ENCODE results near the gene GPR158. TPM values are rescaled to one million over a fixed set of nuclear protein-coding genes. Genes with fewer than 3 reads are reported as not detected.

The GPR158 gene
- total and polyA plus RNA-seq, 9 of the 15 experiments (the other 6 are each of a cell fraction or from before 2014, with no cell fraction given), result 4.0 to 7.6 (median 5.0) TPM

- Histone ChIP-seq H3K9me3 (replicated peaks; ENCODE audit: control insufficient read depth, insufficient read depth, low read depth, low read length) (no peaks in the 10 kb centered on the region), H3K27me3 (ENCODE audit: control insufficient read depth in 2 of 2, insufficient read depth in 2 of 2, low read length in 2 of 2) (peaks cover 0 to 8% of the 10 kb centered on the region in 2 experiments; a peak in 1 of 5 replicates), H3K27ac (ENCODE audit: extremely low read depth, low read depth, low read length) (no peak overlapping the region), H3K4me1 (replicated peaks in 1 of 2; ENCODE audit: control insufficient read depth in 2 of 2, insufficient read depth in 2 of 2, low read length in 2 of 2) (no peaks in the 10 kb centered on the region), H3K9me1 (ENCODE audit: control insufficient read depth, insufficient read depth, low read length) (no peaks in the 10 kb centered on the region), H4K20me1 (replicated peaks; ENCODE audit: control insufficient read depth, insufficient read depth, low read length) (no peaks in the 10 kb centered on the region), H3K79me2 (ENCODE audit: control insufficient read depth, insufficient read depth, low read length) (no peaks in the 10 kb centered on the region), H3K9ac (ENCODE audit: insufficient read depth in 1 of 2, low read depth in 2 of 2, low read length in 2 of 2) (no peak overlapping the region), H2AFZ (ENCODE audit: low read depth, low read length) (no peak overlapping the region), H3K4me2 (ENCODE audit: insufficient read depth, low read length) (no peak overlapping the region), H3K4me3 (no peak overlapping the region), H3K36me3 (ENCODE audit: control insufficient read depth, insufficient read depth, low read length) (no peaks in the 10 kb centered on the region)
- WGBS (ENCODE audit: insufficient coverage, low coverage, missing lambda C conversion rate), result 0% methylated on average over 1 of the region's 1 CpG
- intact Hi-C loops (cut with micrococcal nuclease), result no loop called here
- FAIRE-seq (no peak), DNase-seq (ENCODE audit: extremely low read depth in 1 of 4, low spot score in 3 of 4) (no peak), ATAC-seq (no peak)
- no TSS peak for BruUV-seq (replicated peaks)
- POLR2A ChIA-PET, result interaction anchor here (1.3 kb wide), 1 partner anchor 35 kb away, joined by 4 read pairs; no protein-coding TSS in a partner anchor
- no peak for TF ChIP-seq ZNF444 (CRISPR knock-in tag; IDR thresholded peaks at IDR 0.05)
- no peak for TF ChIP-seq POLR2AphosphoS5 (IDR thresholded peaks at IDR 0.05; ENCODE audit: control insufficient read depth, insufficient read depth, low read depth, low read length)
- TF ChIP-seq TAF7 (tag; IDR thresholded peaks at IDR 0.05), result no peak
- TF ChIP-seq CTCF (IDR thresholded peaks at IDR 0.05 in 2 of 3, conservative IDR thresholded peaks at IDR 0.05 in 1 of 3; ENCODE audit: insufficient read depth in 2 of 3, low read depth in 1 of 3, low read length in 3 of 3), result no peak
- TF ChIP-seq ZZZ3 (IDR thresholded peaks at IDR 0.05), result no peak
- in situ Hi-C loops (cut with MboI), result no loop called here
- CTCF ChIA-PET (ENCODE audit: low intra/inter-chr PET ratio), result no interaction called here
Observed at GRCh38 chr10:25441270-25441669, 266.5 kb downstream of the GPR158 start.
